Tibial nerve (tissue), 4 donors: ENCODE measurements around the gene DGCR8. TPM values are rescaled to one million over a fixed set of nuclear protein-coding genes. Genes with fewer than 3 reads are reported as not detected.

Source experiments
- DNase-seq, 2 donors: peaks; one replicate each; pipeline ENCODE4 v3.0.0-alpha.2; 2019; ENCODE audit warnings: low spot score in 2 of 2
- H3K27ac ChIP-seq, 4 donors: fragments of 200-600 bp; sonication (generic) in 3 of 4; one replicate each; pipeline ENCODE4 v1.5.1; 2017 to 2019; ENCODE audit warnings: mild to moderate bottlenecking in 1 of 4
- H3K27me3 ChIP-seq, 2 donors: fragments of 200-600 bp; sonication (generic) in 1 of 2; one replicate each; pipeline versions ENCODE4 v1.5.1 to v1.6.0; 2017 to 2019
- H3K36me3 ChIP-seq, 3 donors: fragments of 200-600 bp; sonication (generic); one replicate each; pipeline ENCODE4 v1.5.1; 2018 to 2019
- H3K4me1 ChIP-seq, 4 donors: fragments of 200-600 bp; sonication (generic) in 3 of 4; one replicate each; pipeline ENCODE4 v1.5.1; 2017 to 2019
- H3K4me3 ChIP-seq, 4 donors: fragments of 200-600 bp; sonication (generic) in 3 of 4; one replicate each; pipeline ENCODE4 v1.5.1; 2017 to 2019; ENCODE audit warnings: mild to moderate bottlenecking in 1 of 4, moderate library complexity in 1 of 4
- H3K9me3 ChIP-seq, 4 donors: fragments of 200-600 bp; sonication (generic) in 3 of 4; one replicate each; pipeline ENCODE4 v1.5.1; 2017 to 2019
- EP300 ChIP-seq, 2 donors: sonication (generic); formaldehyde crosslinking; IDR thresholded peaks; one replicate each; pipeline ENCODE4 v1.6.1; 2017; ENCODE audit warnings: antibody characterized with exemption in 2 of 2, mild to moderate bottlenecking in 1 of 2
- POLR2A ChIP-seq, 2 donors: fragments of 450-650 bp; IDR thresholded peaks; one replicate each; pipeline ENCODE4 v1.6.1; 2017; ENCODE audit warnings: antibody characterized with exemption in 2 of 2, mild to moderate bottlenecking in 2 of 2, moderate library complexity in 2 of 2
- whole genome bisulfite sequencing, 2 donors: methylation state at CpG; one replicate each; pipeline ENCODE4 v1.1.5; 2018; 5-methylcytosine and 5-hydroxymethylcytosine counted together
- total RNA-seq, 4 donors: library from RNA; depleted of rRNA; stranded (reverse); fragments of >200 nt; gene quantifications; one replicate each; pipeline ENCODE4 v1.1.0, GENCODE V29; 2016
- TF ChIP-seq, protein P1 (sequence below), 5 experiments: fragments of 200-600 bp in 3 of 5; fragments of 450-650 bp in 2 of 5; sonication (generic) in 3 of 5; IDR thresholded peaks; one replicate each; pipeline ENCODE4 v1.5.1; 2016 to 2019; ENCODE audit warnings: antibody characterized with exemption in 5 of 5, mild to moderate bottlenecking in 3 of 5, moderate library complexity in 2 of 5

DGCR8 gene
- total RNA-seq, 4 donors from 2014 or later, result 23.0 to 35.1 (median 26.0) TPM

DNA sequence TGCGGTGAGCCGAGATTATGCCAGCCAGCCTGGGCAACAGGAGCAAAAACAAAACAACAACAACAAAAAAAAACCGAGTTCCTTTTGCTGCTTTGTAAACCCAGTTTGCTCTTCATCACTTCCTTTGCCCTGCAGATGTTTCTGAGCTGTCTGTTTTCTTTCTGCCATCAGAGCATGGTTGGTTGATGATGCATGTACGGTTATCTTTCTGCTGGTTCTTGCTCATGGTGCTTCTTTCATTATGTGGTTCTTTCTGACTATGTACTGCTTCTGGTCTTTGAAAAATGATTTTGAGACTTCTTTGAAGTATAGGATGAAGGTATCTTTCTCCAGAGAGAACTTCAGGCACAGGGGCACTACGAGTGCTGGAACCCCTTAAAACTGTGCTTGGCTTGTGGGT is 45.9 kb upstream of the DGCR8 start:
- Histone ChIP-seq H3K9me3 (no peaks in the 10 kb centered on the region), H3K4me3 (no peak overlapping the region), H3K4me1 (peaks cover 0 to 39% (median 9%) of the 10 kb centered on the region in 4 donors), H3K27me3 (no peaks in the 10 kb centered on the region), H3K36me3 (peaks cover 0 to 39% (median 0%) of the 10 kb centered on the region in 3 donors), H3K27ac (no peak overlapping the region)
- WGBS, 2 donors, result 89 to 90% methylated on average over 5 of the region's 5 CpGs
- TF ChIP-seq, protein P1, sequence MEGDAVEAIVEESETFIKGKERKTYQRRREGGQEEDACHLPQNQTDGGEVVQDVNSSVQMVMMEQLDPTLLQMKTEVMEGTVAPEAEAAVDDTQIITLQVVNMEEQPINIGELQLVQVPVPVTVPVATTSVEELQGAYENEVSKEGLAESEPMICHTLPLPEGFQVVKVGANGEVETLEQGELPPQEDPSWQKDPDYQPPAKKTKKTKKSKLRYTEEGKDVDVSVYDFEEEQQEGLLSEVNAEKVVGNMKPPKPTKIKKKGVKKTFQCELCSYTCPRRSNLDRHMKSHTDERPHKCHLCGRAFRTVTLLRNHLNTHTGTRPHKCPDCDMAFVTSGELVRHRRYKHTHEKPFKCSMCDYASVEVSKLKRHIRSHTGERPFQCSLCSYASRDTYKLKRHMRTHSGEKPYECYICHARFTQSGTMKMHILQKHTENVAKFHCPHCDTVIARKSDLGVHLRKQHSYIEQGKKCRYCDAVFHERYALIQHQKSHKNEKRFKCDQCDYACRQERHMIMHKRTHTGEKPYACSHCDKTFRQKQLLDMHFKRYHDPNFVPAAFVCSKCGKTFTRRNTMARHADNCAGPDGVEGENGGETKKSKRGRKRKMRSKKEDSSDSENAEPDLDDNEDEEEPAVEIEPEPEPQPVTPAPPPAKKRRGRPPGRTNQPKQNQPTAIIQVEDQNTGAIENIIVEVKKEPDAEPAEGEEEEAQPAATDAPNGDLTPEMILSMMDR (IDR thresholded peaks at IDR 0.05), result no peak
- TF ChIP-seq EP300 (IDR thresholded peaks at IDR 0.05) (no peak), POLR2A (IDR thresholded peaks at IDR 0.05) (no peak)
- no peak for DNase-seq

DNA sequence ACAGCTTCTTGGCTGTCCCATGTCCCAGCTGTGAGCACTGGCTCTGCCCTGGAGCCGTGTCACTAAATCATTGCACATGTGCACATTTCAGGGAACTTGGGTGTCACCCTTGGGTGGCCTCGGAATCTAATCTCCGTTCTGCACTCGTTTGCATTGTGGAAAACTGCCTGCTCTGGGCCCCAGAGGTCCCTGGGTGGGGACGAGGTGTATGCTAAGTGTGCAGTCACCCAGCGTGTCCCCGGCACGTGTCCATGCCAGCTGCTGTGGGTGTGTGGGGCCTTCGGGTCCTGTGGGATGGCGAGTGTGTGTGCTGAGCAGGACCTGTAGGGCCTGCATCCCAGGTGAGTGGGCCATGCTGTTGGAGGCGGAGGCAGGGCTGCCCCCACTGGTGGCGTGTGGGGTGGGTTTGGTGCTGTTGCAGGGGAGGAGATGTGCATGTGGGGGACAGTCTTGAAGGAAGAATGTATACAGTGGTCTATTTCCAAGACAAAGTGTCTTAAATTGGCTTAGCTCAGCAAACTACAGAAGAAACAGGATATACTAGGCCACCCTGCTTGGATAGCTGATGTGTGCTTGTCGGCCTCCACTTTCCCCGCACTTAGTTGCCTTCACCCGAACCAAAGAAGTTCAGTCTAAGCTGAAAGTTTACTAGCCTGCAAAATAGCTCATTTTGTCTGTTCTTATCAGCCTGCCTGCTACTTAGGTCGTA is 44.5 kb upstream of the DGCR8 start:
- no peak for DNase-seq
- 80 to 85% methylated on average over 12 to 16 of the region's 16 CpGs for WGBS, 2 donors
- no peaks in the 10 kb centered on the region for H3K9me3 ChIP-seq
- peaks cover 0 to 50% (median 1%) of the 10 kb centered on the region in 3 donors for H3K36me3 ChIP-seq
- H3K27me3 ChIP-seq, result no peaks in the 10 kb centered on the region
- TF ChIP-seq POLR2A (IDR thresholded peaks at IDR 0.05) (no peak), EP300 (IDR thresholded peaks at IDR 0.05) (no peak)
- TF ChIP-seq, protein P1 (IDR thresholded peaks at IDR 0.05), result no peak
- no peak overlapping the region for H3K4me3 ChIP-seq
- peaks cover 0 to 32% (median 9%) of the 10 kb centered on the region in 4 donors for H3K4me1 ChIP-seq
- H3K27ac ChIP-seq, result no peak overlapping the region

DNA sequence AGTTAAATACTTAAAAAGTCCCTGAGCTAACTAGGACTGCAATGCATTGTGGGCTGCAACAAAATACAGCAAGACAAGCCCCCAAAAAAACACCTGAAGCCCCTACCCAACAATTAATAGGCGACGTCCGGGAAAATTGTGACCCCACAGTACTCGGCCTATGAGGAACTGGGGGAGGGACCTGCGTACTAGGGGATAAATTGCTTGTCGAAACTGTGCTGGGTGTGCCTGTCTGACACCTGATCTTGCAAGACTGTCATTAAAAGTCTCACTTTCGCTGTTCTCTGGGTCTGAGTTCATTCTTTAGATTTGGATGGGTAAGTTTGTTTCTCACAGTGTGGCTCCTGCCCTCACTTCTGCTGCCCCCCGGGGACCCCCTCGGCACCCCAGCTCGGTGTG is 44.0 kb upstream of the DGCR8 start:
- no peak overlapping the region for H3K27ac ChIP-seq
- H3K4me1 ChIP-seq, result peaks cover 0 to 32% (median 9%) of the 10 kb centered on the region in 4 donors
- H3K27me3 ChIP-seq, result no peaks in the 10 kb centered on the region
- H3K9me3 ChIP-seq, result no peaks in the 10 kb centered on the region
- H3K36me3 ChIP-seq, result peaks cover 0 to 56% (median 4%) of the 10 kb centered on the region in 3 donors
- H3K4me3 ChIP-seq, result no peak overlapping the region
- WGBS, 2 donors, result 88 to 93% methylated on average over 10 of the region's 10 CpGs
- DNase-seq, result no peak
- no peak for TF ChIP-seq EP300 (IDR thresholded peaks at IDR 0.05)

DNA sequence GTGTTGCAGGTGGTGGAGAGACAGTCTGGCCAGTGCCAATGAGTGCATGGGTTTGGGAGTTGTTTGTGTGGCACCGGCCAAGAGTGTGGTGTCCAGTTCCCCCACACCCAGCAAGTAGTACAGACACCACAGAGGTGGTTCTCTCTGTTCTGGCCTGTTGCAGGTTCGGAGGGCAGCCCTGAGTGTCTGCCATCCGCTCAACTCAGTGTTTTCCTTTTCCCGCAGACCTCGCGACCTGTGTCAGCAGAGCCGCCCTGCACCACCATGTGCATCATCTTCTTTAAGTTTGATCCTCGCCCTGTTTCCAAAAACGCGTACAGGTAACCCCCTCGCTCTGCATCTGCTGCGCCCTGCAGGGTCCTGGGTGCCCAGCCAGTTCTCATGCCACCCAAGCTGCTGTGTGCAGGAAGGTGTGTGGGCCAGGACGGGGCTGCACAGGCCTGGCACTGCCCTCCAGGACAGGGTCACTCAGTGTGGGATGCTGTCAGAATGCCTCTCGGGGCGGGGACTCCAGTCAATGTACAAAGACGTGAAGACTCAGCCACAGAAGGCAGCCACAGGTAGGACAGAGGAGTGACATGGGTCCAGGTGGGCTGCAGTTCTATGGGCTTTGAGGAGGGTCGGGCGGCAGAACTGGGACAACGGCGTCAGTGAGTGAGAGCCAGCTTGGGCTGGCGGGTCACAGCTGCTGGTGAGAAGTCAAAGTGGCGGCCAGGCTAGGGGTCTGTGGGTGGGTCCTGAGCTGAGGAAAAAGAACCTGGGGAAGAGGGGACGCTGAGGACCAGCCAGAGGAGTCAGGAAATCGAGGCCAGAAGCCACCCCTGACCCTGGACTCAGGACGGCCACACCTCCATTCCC is 43.3 kb upstream of the DGCR8 start:
- no peak overlapping the region for H3K4me3 ChIP-seq
- WGBS, 2 donors, result 90 to 96% methylated on average over 24 to 25 of the region's 25 CpGs
- no peaks in the 10 kb centered on the region for H3K9me3 ChIP-seq
- peaks cover 0 to 29% (median 9%) of the 10 kb centered on the region in 4 donors for H3K4me1 ChIP-seq
- H3K27me3 ChIP-seq, result no peaks in the 10 kb centered on the region
- no peak overlapping the region for H3K27ac ChIP-seq
- peaks cover 0 to 56% (median 4%) of the 10 kb centered on the region in 3 donors for H3K36me3 ChIP-seq
- no peak for TF ChIP-seq EP300 (IDR thresholded peaks at IDR 0.05)
- TF ChIP-seq, protein P1 (IDR thresholded peaks at IDR 0.05), result no peak
- TF ChIP-seq POLR2A (IDR thresholded peaks at IDR 0.05), result no peak
- DNase-seq, result no peak

DNA sequence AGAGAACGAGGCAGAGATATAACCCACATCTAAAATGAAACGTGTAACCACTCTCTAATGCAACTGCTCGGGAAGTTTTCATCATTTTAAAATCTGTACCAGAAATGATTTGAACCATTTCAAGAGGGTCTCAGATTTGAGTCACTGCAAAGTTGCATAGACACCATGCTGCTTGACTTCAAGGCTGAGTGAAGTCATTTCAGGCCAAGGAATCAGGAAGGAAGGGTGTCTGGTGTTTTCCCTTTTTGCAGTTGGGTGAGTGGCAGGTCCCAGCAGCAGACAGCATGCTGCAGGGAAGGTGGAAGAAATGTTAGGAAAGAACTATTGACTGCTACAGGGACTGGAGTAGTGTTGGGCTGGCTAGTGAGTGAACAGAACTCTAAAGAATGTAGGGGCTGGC is 42.6 kb upstream of the DGCR8 start:
- peaks cover 0 to 59% (median 4%) of the 10 kb centered on the region in 3 donors for H3K36me3 ChIP-seq
- 86% methylated on average over 3 of the region's 3 CpGs for WGBS, 2 donors
- peaks cover 0 to 23% (median 8%) of the 10 kb centered on the region in 4 donors for H3K4me1 ChIP-seq
- no peak for DNase-seq
- TF ChIP-seq, protein P1 (IDR thresholded peaks at IDR 0.05), result no peak
- TF ChIP-seq EP300 (IDR thresholded peaks at IDR 0.05), result no peak
- no peak overlapping the region for H3K27ac ChIP-seq
- no peak overlapping the region for H3K4me3 ChIP-seq
- no peaks in the 10 kb centered on the region for H3K9me3 ChIP-seq
- H3K27me3 ChIP-seq, result no peaks in the 10 kb centered on the region
